ENCODE data around the gene CCSER2. TPM values are rescaled to one million over a fixed set of nuclear protein-coding genes. Genes with fewer than 3 reads are reported as not detected.

Gene CCSER2
- polyA plus RNA-seq, 1 donor (not counting 4 experiments of a cell fraction or from before 2014, with no cell fraction given), result 26.7 TPM

- H3K9ac ChIP-seq (ENCODE audit: control insufficient read depth, extremely low read depth, insufficient read depth, low read length), result no peak overlapping the region
- H3K4me1 ChIP-seq (ENCODE audit: control insufficient read depth, extremely low read depth, insufficient read depth, low read length), result peaks cover 10% of the 10 kb centered on the region
- H4K20me1 ChIP-seq (ENCODE audit: control insufficient read depth, extremely low read depth, insufficient read depth, low read length), result no peaks in the 10 kb centered on the region
- dilution Hi-C loops (cut with MboI; ENCODE audit: extremely low pct_ligation_motif_present, low sequenced_read_pairs), result no loop called here
- H3K4me2 ChIP-seq (ENCODE audit: control insufficient read depth, extremely low read depth, insufficient read depth, low read depth, low read length), result no peak overlapping the region
- H3K9me3 ChIP-seq (ENCODE audit: control insufficient read depth, low read depth, low read length), result no peaks in the 10 kb centered on the region
- peaks cover 72% of the 10 kb centered on the region for H3K79me2 ChIP-seq (ENCODE audit: control insufficient read depth, insufficient read depth, low read length)
- FAIRE-seq, result no peak
- H3K36me3 ChIP-seq (ENCODE audit: control insufficient read depth in 2 of 2, extremely low read depth in 1 of 2, insufficient read depth in 2 of 2, low read length in 2 of 2), result peaks cover 0 to 4% of the 10 kb centered on the region in 2 experiments
- no peak for DNase-seq (ENCODE audit: low read depth, low spot score)
- no peaks in the 10 kb centered on the region for H3K27me3 ChIP-seq (ENCODE audit: control insufficient read depth, extremely low read depth, insufficient read depth, low read length)
- no peak overlapping the region for H3K4me3 ChIP-seq (ENCODE audit: control insufficient read depth in 2 of 3, extremely low read depth in 1 of 3, insufficient read depth in 2 of 3, low read depth in 1 of 3, low read length in 3 of 3)
- H3K27ac ChIP-seq (ENCODE audit: control insufficient read depth, insufficient read depth, low read length), result no peak overlapping the region
- H3K9me1 ChIP-seq (ENCODE audit: control insufficient read depth, extremely low read depth, insufficient read depth, low read length), result no peaks in the 10 kb centered on the region
- TF ChIP-seq EZH2 (IDR thresholded peaks at IDR 0.05; ENCODE audit: low read length), result no peak
- TF ChIP-seq, protein P1, sequence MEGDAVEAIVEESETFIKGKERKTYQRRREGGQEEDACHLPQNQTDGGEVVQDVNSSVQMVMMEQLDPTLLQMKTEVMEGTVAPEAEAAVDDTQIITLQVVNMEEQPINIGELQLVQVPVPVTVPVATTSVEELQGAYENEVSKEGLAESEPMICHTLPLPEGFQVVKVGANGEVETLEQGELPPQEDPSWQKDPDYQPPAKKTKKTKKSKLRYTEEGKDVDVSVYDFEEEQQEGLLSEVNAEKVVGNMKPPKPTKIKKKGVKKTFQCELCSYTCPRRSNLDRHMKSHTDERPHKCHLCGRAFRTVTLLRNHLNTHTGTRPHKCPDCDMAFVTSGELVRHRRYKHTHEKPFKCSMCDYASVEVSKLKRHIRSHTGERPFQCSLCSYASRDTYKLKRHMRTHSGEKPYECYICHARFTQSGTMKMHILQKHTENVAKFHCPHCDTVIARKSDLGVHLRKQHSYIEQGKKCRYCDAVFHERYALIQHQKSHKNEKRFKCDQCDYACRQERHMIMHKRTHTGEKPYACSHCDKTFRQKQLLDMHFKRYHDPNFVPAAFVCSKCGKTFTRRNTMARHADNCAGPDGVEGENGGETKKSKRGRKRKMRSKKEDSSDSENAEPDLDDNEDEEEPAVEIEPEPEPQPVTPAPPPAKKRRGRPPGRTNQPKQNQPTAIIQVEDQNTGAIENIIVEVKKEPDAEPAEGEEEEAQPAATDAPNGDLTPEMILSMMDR (optimal IDR thresholded peaks at IDR 0.05 in 1 of 3, IDR thresholded peaks at IDR 0.05 in 1 of 3, conservative IDR thresholded peaks at IDR 0.05 in 1 of 3; ENCODE audit: extremely low read depth in 1 of 3, insufficient read depth in 2 of 3, low read length in 3 of 3), result no peak
- no peak overlapping the region for H2AFZ ChIP-seq (ENCODE audit: control insufficient read depth, low read length)
Measured at GRCh38 chr10:84366041-84366440, 37.7 kb downstream of the CCSER2 start.

DNA sequence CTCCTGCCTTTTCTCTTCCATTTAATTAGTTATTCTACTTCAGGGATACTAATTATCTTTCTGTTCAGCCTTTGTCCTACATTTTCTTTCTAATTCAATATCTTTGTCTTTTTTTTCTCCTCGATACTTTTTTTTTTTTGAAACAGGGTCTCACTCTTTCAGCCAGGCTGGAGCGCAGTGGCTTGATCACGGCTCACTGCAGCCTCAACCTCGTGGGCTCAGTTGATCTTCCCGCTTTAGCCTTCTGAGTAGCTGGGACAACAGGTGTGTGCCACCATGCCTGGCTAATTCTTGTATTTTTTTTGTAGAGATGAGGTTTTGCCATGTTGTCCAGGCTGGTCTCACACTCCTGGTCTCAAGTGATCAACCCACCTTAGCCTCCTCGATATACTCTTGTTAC is 38.9 kb downstream of the CCSER2 start:
- no peak overlapping the region for H3K9ac ChIP-seq (ENCODE audit: control insufficient read depth, extremely low read depth, insufficient read depth, low read length)
- H3K4me3 ChIP-seq (ENCODE audit: control insufficient read depth in 2 of 3, extremely low read depth in 1 of 3, insufficient read depth in 2 of 3, low read depth in 1 of 3, low read length in 3 of 3), result no peak overlapping the region
- no peaks in the 10 kb centered on the region for H3K9me1 ChIP-seq (ENCODE audit: control insufficient read depth, extremely low read depth, insufficient read depth, low read length)
- H2AFZ ChIP-seq (ENCODE audit: control insufficient read depth, low read length), result no peak overlapping the region
- H3K27ac ChIP-seq (ENCODE audit: control insufficient read depth, insufficient read depth, low read length), result no peak overlapping the region
- DNase-seq (ENCODE audit: low read depth, low spot score) (no peak), FAIRE-seq (no peak)
- TF ChIP-seq, protein P1 (optimal IDR thresholded peaks at IDR 0.05 in 1 of 3, IDR thresholded peaks at IDR 0.05 in 1 of 3, conservative IDR thresholded peaks at IDR 0.05 in 1 of 3; ENCODE audit: extremely low read depth in 1 of 3, insufficient read depth in 2 of 3, low read length in 3 of 3), result no peak
- TF ChIP-seq EZH2 (IDR thresholded peaks at IDR 0.05; ENCODE audit: low read length), result no peak
- peaks cover 0 to 7% of the 10 kb centered on the region in 2 experiments for H3K36me3 ChIP-seq (ENCODE audit: control insufficient read depth in 2 of 2, extremely low read depth in 1 of 2, insufficient read depth in 2 of 2, low read length in 2 of 2)
- no peaks in the 10 kb centered on the region for H3K9me3 ChIP-seq (ENCODE audit: control insufficient read depth, low read depth, low read length)
- peaks cover 3% of the 10 kb centered on the region for H3K4me1 ChIP-seq (ENCODE audit: control insufficient read depth, extremely low read depth, insufficient read depth, low read length)
- H3K27me3 ChIP-seq (ENCODE audit: control insufficient read depth, extremely low read depth, insufficient read depth, low read length), result no peaks in the 10 kb centered on the region
- peaks cover 60% of the 10 kb centered on the region for H3K79me2 ChIP-seq (ENCODE audit: control insufficient read depth, insufficient read depth, low read length)
- no peak overlapping the region for H3K4me2 ChIP-seq (ENCODE audit: control insufficient read depth, extremely low read depth, insufficient read depth, low read depth, low read length)
- dilution Hi-C loops (cut with MboI; ENCODE audit: extremely low pct_ligation_motif_present, low sequenced_read_pairs), result no loop called here
- H4K20me1 ChIP-seq (ENCODE audit: control insufficient read depth, extremely low read depth, insufficient read depth, low read length), result no peaks in the 10 kb centered on the region
